HAP-1 (cell line): ENCODE data around the gene RPL36AL.
A peak's percentile ranks its signal among the peaks of the same experiment; 100 is the strongest.
"Not testable (repeated sequence)": the region's sequence is repeated elsewhere in the genome, so short reads cannot be mapped to it uniquely, and the experiment has no call there.

Experiments
- DNase-seq, 2 experiments: peaks; one replicate each; pipeline ENCODE4 v3.0.0-alpha.2; 2016 to 2020; ENCODE audit warnings: low spot score in 2 of 2
- H3K27me3 ChIP-seq: fragments of 250-450 bp; sonication (Bioruptor Pico); 2 replicates; pipeline ENCODE4 v1.5.1; 2020; ENCODE audit warnings: low read depth, mild to moderate bottlenecking, moderate library complexity
- H3K36me3 ChIP-seq: fragments of 250-450 bp; sonication (Bioruptor Pico); replicated peaks from 2 replicates; pipeline ENCODE4 v1.5.1; 2020; ENCODE audit warnings: mild to moderate bottlenecking
- H3K4me1 ChIP-seq: fragments of 250-450 bp; sonication (Bioruptor Pico); 2 replicates; pipeline ENCODE4 v1.5.1; 2020; ENCODE audit warnings: mild to moderate bottlenecking
- H3K4me3 ChIP-seq: fragments of 250-450 bp; sonication (Bioruptor Pico); 2 replicates; pipeline ENCODE4 v1.5.1; 2020; ENCODE audit warnings: mild to moderate bottlenecking, moderate library complexity
- H3K9me3 ChIP-seq: fragments of 250-450 bp; sonication (Bioruptor Pico); 2 replicates; pipeline ENCODE4 v1.5.1; 2020; ENCODE audit warnings: mild to moderate bottlenecking, moderate library complexity
- in situ Hi-C: fragments of 300-500 bp; cut with MboI; formaldehyde crosslinking; loops from 3 replicates; pipeline ENCODE4 v1.14.3; 2020; ENCODE audit warnings: low sequenced_read_pairs, inconsistent platforms, mixed read lengths

The RPL36AL gene

GRCh38 chr14:49633640-49634546 is 13.5 kb upstream of the RPL36AL start:
- peaks cover 23% of the 10 kb centered on the region for H3K4me1 ChIP-seq
- in situ Hi-C loops = loop anchor here (10.0 kb wide), 1 partner anchor 471 kb away; no protein-coding TSS in a partner anchor

DNA sequence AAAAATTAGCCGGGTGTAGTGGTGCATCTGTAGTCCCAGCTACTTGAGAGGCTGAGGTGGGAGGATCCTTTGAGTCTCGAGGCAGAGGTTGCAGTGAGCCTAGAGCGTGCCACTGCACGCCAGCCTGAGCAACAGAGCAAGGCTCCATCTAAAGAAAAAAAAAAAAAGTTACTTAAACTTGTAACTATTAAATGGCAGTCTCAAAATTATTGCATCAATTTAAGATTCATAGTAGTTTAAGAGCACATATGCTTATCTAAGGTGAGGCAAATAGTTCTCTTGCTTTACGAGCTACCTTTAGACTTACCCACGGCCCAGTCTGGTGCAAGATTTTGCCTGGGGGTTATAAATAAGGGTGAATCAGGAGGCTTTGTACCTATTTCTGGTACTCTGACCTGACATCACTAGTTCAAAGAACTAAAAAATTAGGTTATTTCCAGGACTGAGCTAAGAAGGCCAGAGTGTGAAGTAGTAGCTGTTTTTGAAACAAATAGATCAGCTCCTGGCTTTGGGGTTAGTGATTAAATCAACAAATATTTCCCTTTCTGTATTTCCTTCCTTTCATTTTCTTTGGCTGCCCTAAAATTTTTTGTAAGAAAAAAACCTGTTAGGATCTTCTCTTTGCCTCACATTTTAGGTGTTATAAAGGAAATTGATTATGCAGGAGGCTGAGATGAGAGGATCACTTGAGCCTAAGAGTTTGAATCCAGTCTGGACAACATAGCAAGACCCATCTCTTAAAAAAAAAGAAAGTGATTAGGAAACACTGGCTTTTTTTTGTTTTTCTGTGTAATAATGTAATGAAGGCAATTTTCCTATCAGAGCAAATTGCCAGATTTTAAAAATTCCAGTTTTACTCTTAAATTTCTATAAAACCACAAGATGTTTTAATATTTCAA is 3.8 kb upstream of the RPL36AL start:
- Histone ChIP-seq H3K4me1 (peaks cover 15% of the 10 kb centered on the region), H3K4me3 (peak overlapping the region; percentile 83), H3K36me3 (peaks cover 15% of the 10 kb centered on the region), H3K27me3 (no peaks in the 10 kb centered on the region), H3K9me3 (no peaks in the 10 kb centered on the region)
- no peak for DNase-seq
- in situ Hi-C loops = no loop called here

More at GRCh38 chr14:49633640-49634546, 13.5 kb upstream of the RPL36AL start:
- H3K36me3 ChIP-seq = peaks cover 26% of the 10 kb centered on the region
- DNase-seq = peak; percentile 91 to 95
- peak overlapping the region; percentile 88 for H3K4me3 ChIP-seq
- H3K27me3 ChIP-seq = no peaks in the 10 kb centered on the region
- no peaks in the 10 kb centered on the region for H3K9me3 ChIP-seq

DNA sequence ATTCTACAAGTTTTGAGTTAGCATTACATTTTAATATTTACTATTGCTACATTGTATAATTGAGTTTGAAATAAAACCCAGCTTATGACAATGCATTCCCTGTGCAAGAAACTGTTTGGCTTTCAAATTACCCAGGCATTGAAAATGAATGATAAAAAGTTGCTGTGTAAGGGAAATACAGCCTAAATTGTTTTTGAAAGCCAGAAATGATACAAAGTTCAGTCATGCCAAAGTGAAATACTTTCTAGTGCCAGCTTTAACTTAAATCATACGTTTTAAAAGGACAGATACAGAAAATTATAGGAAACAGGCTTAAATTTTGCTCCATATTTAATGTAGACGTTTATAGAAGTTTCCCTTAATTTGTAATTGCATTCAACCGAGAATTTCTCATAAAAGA is 3.0 kb upstream of the RPL36AL start:
- Histone ChIP-seq H3K36me3 (peaks cover 23% of the 10 kb centered on the region), H3K4me3 (peak overlapping the region; percentile 83), H3K27me3 (no peaks in the 10 kb centered on the region), H3K4me1 (peaks cover 16% of the 10 kb centered on the region), H3K9me3 (no peaks in the 10 kb centered on the region)
- in situ Hi-C loops = no loop called here
- no peak for DNase-seq

DNA sequence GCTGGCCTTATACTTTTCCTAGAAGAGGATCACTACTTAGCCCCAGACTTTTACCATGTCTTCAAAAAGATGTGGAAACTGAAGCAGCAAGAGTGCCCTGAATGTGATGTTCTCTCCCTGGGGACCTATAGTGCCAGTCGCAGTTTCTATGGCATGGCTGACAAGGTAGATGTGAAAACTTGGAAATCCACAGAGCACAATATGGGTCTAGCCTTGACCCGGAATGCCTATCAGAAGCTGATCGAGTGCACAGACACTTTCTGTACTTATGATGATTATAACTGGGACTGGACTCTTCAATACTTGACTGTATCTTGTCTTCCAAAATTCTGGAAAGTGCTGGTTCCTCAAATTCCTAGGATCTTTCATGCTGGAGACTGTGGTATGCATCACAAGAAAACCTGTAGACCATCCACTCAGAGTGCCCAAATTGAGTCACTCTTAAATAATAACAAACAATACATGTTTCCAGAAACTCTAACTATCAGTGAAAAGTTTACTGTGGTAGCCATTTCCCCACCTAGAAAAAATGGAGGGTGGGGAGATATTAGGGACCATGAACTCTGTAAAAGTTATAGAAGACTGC is 1.7 kb upstream of the RPL36AL start:
- Histone ChIP-seq H3K4me3 (peak overlapping the region; percentile 83), H3K9me3 (no peaks in the 10 kb centered on the region), H3K36me3 (peaks cover 31% of the 10 kb centered on the region), H3K27me3 (no peaks in the 10 kb centered on the region), H3K4me1 (peaks cover 20% of the 10 kb centered on the region)
- in situ Hi-C loops = no loop called here
- DNase-seq = no peak

- Histone ChIP-seq H3K36me3 (peaks cover 35% of the 10 kb centered on the region), H3K4me3 (peak overlapping the region; percentile 83), H3K9me3 (no peaks in the 10 kb centered on the region), H3K27me3 (no peaks in the 10 kb centered on the region), H3K4me1 (peaks cover 20% of the 10 kb centered on the region)
- in situ Hi-C loops = no loop called here
- peak; percentile 39 to 84 for DNase-seq
These were observed 872 bp upstream of the RPL36AL start for GRCh38 chr14:49621114-49621881.

DNA sequence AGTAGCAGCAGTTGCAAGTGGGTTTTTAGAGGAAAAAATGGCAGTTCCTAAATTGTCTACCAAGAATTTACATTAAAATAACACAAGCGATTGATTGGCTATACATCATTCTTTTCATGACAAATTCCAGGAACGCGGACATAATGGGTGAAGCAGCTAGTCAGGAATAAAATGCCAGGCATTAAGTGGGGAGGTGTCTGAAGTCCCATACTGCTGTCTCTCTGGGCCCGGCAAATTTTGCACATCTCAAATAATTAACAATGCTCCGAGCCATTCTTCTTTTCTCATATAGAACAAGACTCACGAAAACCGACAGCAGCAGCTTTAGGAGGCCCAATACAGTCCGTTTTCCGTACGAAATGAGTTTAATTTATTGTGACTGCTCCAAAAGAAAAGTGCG is 696 bp downstream of the RPL36AL start:
- Histone ChIP-seq H3K27me3 (no peaks in the 10 kb centered on the region), H3K4me1 (peaks cover 12% of the 10 kb centered on the region), H3K36me3 (peaks cover 26% of the 10 kb centered on the region), H3K9me3 (no peaks in the 10 kb centered on the region), H3K4me3 (peak overlapping the region; percentile 83)
- peak in 1 of 2 experiments; percentile 32 for DNase-seq
- in situ Hi-C loops = no loop called here

GRCh38 chr14:49619273-49619672 is 1.2 kb downstream of the RPL36AL start:
- in situ Hi-C loops = not testable (repeated sequence)
- peak overlapping the region; percentile 83 for H3K4me3 ChIP-seq

DNA sequence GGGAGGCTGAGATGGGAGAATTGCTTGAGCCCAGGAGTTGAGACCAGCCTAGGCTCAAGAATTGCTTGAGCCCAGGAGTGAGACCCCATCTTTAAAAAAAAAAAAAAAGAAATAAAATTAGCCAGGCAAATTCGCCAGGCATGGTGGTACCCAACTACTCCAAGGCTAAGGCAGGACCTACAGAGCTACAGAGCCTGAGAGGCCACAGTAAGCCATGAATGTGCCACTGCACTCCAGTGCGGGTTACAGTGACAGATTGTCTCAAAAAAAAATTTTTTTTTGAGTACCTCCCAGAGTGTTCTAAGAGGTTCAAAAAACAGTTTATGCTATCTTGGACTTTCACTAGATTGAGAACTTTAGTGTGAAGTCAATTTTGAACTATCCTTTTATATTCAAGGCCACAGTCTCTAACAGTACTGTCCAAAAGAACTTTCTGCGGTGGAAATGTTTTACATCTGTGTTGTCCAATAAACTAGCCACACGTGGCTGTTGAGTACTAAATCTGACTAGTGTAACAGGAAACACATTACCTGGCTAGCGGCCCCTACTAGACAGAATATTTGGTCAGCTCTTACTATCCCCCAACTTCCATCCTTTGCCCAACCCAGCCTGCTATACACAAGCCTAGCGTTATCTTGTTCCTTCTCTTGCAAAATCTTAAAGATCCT is 2.4 kb downstream of the RPL36AL start:
- in situ Hi-C loops = no loop called here
- Histone ChIP-seq H3K4me1 (peaks cover 9% of the 10 kb centered on the region), H3K36me3 (peaks cover 32% of the 10 kb centered on the region), H3K9me3 (no peaks in the 10 kb centered on the region), H3K27me3 (no peaks in the 10 kb centered on the region), H3K4me3 (no peak overlapping the region)
- DNase-seq = no peak

More at GRCh38 chr14:49619273-49619672, 1.2 kb downstream of the RPL36AL start:
- not testable (repeated sequence) for DNase-seq, H3K9me3 ChIP-seq, H3K27me3 ChIP-seq
- Histone ChIP-seq H3K36me3 (peaks cover 31% of the 10 kb centered on the region), H3K4me1 (peaks cover 12% of the 10 kb centered on the region)

DNA sequence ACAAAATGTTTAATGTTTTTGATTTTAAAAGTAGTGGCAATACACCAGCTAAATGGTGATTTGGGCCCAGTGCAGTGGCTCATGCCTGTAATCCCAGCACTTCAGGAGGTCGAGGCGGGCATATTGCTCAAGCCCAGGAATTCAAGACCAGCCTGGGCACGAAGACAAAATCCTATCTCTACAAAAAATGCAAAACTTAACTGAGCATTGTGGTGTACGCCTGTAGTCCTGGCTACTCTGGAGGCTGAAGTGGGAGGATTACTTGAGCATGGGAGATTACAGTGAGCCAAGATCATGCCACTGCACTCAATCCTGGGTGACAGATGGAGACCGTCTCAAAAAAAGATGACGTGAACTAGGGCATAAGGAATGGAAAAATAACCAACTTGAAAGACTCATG is 4.7 kb downstream of the RPL36AL start:
- Histone ChIP-seq H3K4me1 (peaks cover 12% of the 10 kb centered on the region), H3K36me3 (peaks cover 36% of the 10 kb centered on the region), H3K4me3 (no peak overlapping the region), H3K27me3 (no peaks in the 10 kb centered on the region), H3K9me3 (no peaks in the 10 kb centered on the region)
- no peak for DNase-seq
- in situ Hi-C loops = no loop called here

DNA sequence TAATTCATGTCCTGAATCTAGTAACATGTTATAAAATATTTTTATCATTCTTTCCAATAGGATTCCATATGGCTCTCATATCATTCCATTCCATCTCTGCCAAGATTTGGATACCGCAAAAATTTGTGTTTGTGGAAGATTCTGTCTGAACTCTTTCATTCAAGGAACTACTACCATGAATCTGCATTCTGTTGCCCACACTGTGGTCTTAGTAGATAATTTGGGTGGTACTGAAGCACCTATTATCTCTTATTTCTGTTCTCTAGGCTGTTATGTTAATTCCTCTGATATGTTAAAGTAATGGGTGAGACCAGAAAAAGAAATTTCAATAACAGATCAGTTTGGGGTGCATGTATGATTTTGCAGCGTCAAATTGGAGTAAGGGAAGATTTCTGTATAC is 6.2 kb downstream of the RPL36AL start:
- no peaks in the 10 kb centered on the region for H3K27me3 ChIP-seq
- H3K9me3 ChIP-seq = no peaks in the 10 kb centered on the region
- H3K4me1 ChIP-seq = peaks cover 12% of the 10 kb centered on the region
- H3K4me3 ChIP-seq = no peak overlapping the region
- no peak for DNase-seq
- in situ Hi-C loops = no loop called here
- H3K36me3 ChIP-seq = peaks cover 37% of the 10 kb centered on the region

- Histone ChIP-seq H3K4me3 (no peak overlapping the region), H3K36me3 (peaks cover 27% of the 10 kb centered on the region), H3K9me3 (no peaks in the 10 kb centered on the region), H3K4me1 (peaks cover 6% of the 10 kb centered on the region), H3K27me3 (no peaks in the 10 kb centered on the region)
- no peak for DNase-seq
- in situ Hi-C loops = no loop called here
These were observed 7.8 kb downstream of the RPL36AL start for GRCh38 chr14:49612671-49613070.

DNA sequence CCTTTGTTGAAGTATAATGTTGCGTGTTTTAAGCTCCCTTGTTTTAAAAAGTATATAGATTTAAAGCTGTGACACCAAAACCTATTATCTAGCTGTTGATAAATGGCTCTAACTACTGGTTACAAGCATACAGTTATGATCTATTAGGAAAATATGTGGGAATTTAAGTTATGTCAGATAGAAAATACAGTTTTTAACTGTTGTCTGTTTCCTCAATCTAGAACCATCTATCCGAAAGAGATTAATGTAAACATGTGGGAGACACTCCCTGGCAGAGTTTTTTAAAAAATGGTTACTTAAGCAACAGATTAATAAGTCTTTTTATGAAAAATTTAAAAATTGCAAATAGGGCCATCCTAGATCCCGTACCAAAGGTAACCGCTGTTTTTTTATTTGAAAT is 8.2 kb downstream of the RPL36AL start:
- DNase-seq = no peak
- in situ Hi-C loops = no loop called here
- no peaks in the 10 kb centered on the region for H3K9me3 ChIP-seq
- H3K27me3 ChIP-seq = no peaks in the 10 kb centered on the region
- H3K36me3 ChIP-seq = peaks cover 28% of the 10 kb centered on the region
- H3K4me1 ChIP-seq = peaks cover 3% of the 10 kb centered on the region
- H3K4me3 ChIP-seq = no peak overlapping the region
